ENCODE data around the gene RPLP1. TPM values are rescaled to one million over a fixed set of nuclear protein-coding genes. Genes with fewer than 3 reads are reported as not detected.

RPLP1 gene
- total and polyA plus RNA-seq, 2 of the 8 experiments (the other 6 are each of a cell fraction or from before 2014, with no cell fraction given): 2,089 to 4,387 TPM

GRCh38 chr15:69486481-69487110 is 34.0 kb downstream of the RPLP1 start:
- Histone ChIP-seq H4K91ac (replicated peaks; ENCODE audit: insufficient read length, low read length) (no peak overlapping the region), H3K4me1 (replicated peaks in 1 of 4; ENCODE audit: control insufficient read depth in 3 of 4, insufficient read depth in 4 of 4, low read length in 3 of 4) (no peaks in the 10 kb centered on the region), H3K4ac (replicated peaks; ENCODE audit: insufficient read length, low read depth, low read length) (no peak overlapping the region), H3K56ac (replicated peaks; ENCODE audit: insufficient read length, low read depth, low read length) (no peak overlapping the region), H3K9me3 (ENCODE audit: insufficient read depth in 2 of 2, low read depth in 1 of 2, low read length in 1 of 2) (peaks cover 5 to 8% of the 10 kb centered on the region in 2 experiments; a peak in 2 of 4 replicates), H2AFZ (ENCODE audit: low read length) (no peak overlapping the region), H3K27me3 (replicated peaks in 1 of 4; ENCODE audit: control insufficient read depth in 3 of 4, extremely low read depth in 1 of 4, insufficient read depth in 3 of 4, low read length in 3 of 4) (no peaks in the 10 kb centered on the region), H3K4me3 (ENCODE audit: extremely low read depth in 1 of 4, insufficient read depth in 2 of 4, low read depth in 3 of 4, low read length in 4 of 4) (no peak overlapping the region), H4K8ac (ENCODE audit: extremely low read depth, insufficient read depth, low read length) (no peak overlapping the region), H2BK20ac (ENCODE audit: low read length) (no peak overlapping the region), H3K23ac (ENCODE audit: insufficient read length) (no peak overlapping the region), H3K79me2 (ENCODE audit: control insufficient read depth in 1 of 2, insufficient read depth in 2 of 2, low read length in 2 of 2) (no peaks in the 10 kb centered on the region), H2AK5ac (ENCODE audit: low read depth, low read length) (no peak overlapping the region), H3K27ac (ENCODE audit: low read depth, low read length) (no peak overlapping the region), H4K20me1 (replicated peaks in 1 of 2; ENCODE audit: control insufficient read depth in 1 of 2, insufficient read depth in 2 of 2, low read length in 2 of 2) (no peaks in the 10 kb centered on the region), H2BK120ac (replicated peaks; ENCODE audit: low read depth, low read length) (no peak overlapping the region), H3K79me1 (ENCODE audit: low read depth, low read length) (no peaks in the 10 kb centered on the region; the same call in 1 of the 2 replicates), H3K9ac (replicated peaks in 1 of 4; ENCODE audit: extremely low read depth in 1 of 4, low read depth in 3 of 4, low read length in 3 of 4) (no peak overlapping the region), H2BK15ac (ENCODE audit: low read length) (no peak overlapping the region), H3K18ac (ENCODE audit: extremely low read depth, low read length) (no peak overlapping the region), H3K23me2 (ENCODE audit: low read depth, low read length) (no peaks in the 10 kb centered on the region), H3K4me2 (ENCODE audit: insufficient read depth in 1 of 2, low read depth in 2 of 2, low read length in 2 of 2) (no peak overlapping the region), H2BK5ac (ENCODE audit: low read depth, low read length) (no peak overlapping the region), H2BK12ac (ENCODE audit: low read depth, low read length) (no peak overlapping the region), H3K36me3 (ENCODE audit: control insufficient read depth in 2 of 4, insufficient read depth in 4 of 4, low read length in 3 of 4) (no peaks in the 10 kb centered on the region), H4K5ac (ENCODE audit: insufficient read length, low read depth, low read length) (no peak overlapping the region), H3K14ac (ENCODE audit: insufficient read length) (no peak overlapping the region)
- FAIRE-seq (no peak), DNase-seq (ENCODE audit: low read depth in 1 of 2, low spot score in 2 of 2) (no peak)
- WGBS, 2 experiments (ENCODE audit: extremely low coverage in 1 of 2, insufficient coverage in 1 of 2, insufficient read length in 1 of 2, insufficient replicate concordance in 2 of 2, low coverage in 1 of 2, low lambda C conversion rate in 2 of 2, missing lambda C conversion rate in 1 of 2): 81% methylated on average over 3 of the region's 3 CpGs; no CpG with 5 or more reads in 1 of the 2 experiments
- ChIA-PET POLR2A (ENCODE audit: partially characterized antibody) (interaction anchor here (1.7 kb wide), 1 partner anchor 24 kb away, joined by 5 read pairs; no protein-coding TSS in a partner anchor), CTCF (ENCODE audit: partially characterized antibody) (interaction anchor here (0.7 to 2.9 kb wide), 4 partner anchors 8 to 166 kb away, joined by 3 to 15 read pairs (median 4); no protein-coding TSS in a partner anchor)

All from H1 (cell line).